ENCODE data around the gene HGF. TPM values are rescaled to one million over a fixed set of nuclear protein-coding genes. Genes with fewer than 3 reads are reported as not detected.

The HGF gene
- total RNA-seq, 1 donor from 2014 or later, result 6.6 TPM

DNA sequence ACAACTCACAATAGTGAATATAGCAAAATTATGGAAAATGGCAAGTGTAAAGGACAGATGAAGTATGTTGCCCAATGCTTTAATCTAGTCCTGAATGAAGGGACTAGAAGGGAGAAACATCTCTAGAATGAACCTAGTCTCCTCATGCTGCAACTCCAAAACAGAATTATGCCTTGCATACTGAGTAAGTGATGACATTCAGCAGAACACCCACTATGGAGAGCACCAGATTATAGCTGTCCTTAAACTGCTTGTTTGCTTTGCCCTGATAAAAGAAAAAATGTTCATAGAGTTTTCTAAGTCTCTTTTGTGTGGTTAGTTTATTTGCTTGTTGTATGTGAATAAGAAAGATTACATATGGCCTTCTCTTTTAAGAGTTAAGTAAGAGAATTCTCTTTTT lies 7.8 kb upstream of the HGF start:
- intact Hi-C loops (cut with DNase I), result no loop called here

DNA sequence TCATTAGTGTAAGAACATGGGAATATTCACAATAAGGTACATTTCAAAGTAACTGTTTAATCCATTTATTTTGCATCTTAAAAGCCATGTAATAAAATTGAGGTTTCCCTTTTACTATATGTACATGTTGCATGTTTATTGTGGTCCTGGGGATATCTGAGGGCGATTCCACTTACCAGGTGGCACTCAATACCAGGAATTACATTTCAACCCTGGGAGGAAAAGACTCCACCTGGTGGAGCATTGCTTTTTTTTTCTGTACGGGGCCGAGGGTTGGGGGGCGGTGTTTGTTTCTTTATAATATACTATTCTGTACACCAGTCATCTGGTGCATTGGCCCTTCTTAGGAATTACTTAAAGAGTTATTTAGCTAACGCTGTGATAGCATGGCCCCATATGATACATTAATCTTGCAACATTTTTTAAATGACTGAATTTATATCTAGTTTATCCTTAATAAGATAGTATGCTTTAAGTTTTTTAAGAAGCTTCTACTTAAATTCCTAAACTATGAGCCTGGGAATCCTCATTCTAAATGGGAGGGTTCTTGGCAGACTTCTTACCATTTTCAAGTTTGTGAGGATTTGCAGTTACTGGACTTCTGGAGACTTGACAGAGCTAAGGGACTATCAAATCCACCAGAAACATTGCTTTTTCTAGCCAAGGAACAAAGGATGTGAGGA lies 7.2 kb upstream of the HGF start:
- no peak for DNase-seq (ENCODE audit: low spot score)
- intact Hi-C loops (cut with DNase I), result no loop called here

More for the DNA sequence above, 7.8 kb upstream of the HGF start:
- DNase-seq (ENCODE audit: low spot score), result no peak

DNA sequence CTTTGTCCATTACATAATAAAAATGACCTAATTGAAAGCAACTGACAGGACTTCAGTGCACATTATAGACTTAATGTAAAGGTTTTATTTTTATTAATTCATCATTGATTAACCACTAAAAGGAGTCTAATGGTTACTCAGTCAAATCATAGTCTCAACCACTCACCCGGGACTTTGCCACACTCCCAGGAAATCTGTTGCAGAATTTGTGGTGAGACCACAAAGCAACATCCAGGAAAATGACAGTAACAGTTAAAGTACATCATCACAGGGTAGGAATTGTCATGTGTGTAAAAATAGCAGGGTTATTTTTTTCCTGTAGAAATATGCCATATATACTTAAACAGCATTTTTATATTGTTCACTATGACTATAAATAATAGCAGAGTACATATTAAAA lies 6.3 kb upstream of the HGF start:
- no peak for DNase-seq (ENCODE audit: low spot score)
- intact Hi-C loops (cut with DNase I), result no loop called here

DNA sequence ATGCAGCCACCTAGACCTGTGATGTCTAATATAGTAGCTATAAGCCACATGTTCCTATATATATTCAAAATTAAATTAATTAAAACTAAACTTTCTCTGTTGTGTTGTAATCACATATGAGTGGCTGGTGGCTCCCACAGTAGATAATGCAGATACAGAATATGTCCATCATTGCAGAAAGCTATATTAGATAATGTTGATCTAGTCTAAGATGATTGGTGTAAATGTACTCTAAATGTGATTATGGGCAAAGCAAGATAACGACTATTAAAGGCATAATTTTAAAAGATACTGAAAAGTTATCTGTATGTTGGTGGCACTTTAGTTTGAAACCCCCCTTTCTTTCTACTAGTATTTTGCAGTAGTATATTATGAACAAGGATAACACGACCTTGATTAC lies 5.7 kb upstream of the HGF start:
- intact Hi-C loops (cut with DNase I), result no loop called here

DNA sequence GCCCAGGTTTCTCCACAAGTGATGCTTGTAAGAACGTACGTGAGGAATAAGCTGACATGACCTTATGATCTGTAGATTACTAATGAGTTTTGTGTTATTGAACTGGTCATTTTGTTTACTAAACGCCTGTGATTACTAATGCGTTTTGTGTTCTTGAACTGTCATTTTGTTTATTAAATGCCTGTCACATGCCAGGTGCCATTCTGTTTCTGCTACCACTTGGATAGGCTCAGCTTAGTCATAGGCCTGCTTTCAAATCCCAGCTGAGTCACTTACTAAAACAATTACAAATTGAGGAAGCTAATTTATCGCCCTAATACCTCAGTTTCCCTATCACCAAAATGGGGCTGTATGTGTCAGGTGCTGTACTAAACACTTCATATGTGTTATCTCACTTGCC lies 4.7 kb upstream of the HGF start:
- intact Hi-C loops (cut with DNase I), result loop anchor here (5.0 kb wide), 1 partner anchor 272 kb away; no protein-coding TSS in a partner anchor
- DNase-seq (ENCODE audit: low spot score), result no peak

More for the DNA sequence above, 5.7 kb upstream of the HGF start:
- no peak for DNase-seq (ENCODE audit: low spot score)

DNA sequence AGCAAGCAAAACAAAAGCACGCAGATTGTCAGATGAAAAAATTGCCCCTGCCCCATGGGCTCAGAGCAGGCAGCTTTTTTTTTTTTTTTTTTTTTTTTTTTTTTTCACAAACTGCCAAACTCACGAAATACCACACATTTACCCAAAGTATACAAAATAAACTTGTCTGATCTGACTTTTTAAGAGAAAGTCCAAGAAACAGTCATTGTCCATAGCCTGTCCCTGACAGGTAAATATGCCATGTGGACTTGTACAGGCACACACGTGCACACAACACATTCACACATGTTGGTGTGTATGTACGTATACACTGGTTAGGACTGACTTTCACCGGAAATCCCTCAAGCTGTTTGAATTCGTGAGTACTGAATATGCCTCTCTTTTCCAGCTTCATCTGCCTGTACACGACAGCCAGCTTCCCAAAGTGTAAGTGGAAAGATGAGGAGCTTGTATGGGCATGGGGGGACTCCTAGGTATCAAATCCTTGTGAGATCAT lies 929 bp upstream of the HGF start:
- intact Hi-C loops (cut with DNase I), result loop anchor here (5.0 kb wide), 1 partner anchor 268 kb away; no protein-coding TSS in a partner anchor

DNA sequence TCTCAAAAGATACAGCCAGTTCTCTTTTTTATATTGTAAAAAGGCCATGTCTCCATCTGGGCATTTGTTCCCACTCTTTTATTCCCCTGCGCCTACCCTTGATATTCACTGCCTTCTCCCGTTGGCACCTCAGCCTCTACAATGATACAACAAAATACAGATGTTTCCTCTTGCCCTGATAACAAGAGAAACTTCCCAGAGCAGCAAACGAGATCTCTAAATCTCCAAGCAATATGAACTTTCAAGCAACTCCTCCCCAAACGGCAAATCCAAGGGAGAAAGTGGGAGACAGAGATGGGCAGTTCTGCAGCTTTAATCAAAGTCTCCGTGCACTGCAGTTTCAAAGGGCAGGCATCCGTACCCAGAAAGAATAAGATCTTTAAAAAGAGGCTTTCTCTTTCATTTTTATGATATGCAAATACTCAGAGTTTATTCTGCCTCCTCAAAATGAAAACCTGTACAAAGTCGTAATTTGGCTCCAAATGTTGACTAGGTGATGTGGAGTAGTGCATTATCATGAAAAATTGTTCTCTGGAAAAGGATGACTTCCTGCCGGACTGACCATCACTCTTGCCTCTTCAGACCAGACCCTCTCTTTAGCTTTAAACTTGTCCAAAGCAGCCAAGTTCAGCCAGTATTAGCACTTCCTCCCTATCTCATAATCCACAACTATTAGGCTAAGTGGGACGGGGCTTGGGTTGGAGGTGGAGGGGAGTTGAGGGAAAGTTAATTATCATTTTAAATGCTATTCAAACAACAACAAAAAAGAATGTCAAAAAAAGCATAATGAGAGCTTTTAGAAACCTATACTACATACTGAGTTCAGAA lies 682 bp downstream of the HGF start:
- DNase-seq (ENCODE audit: low spot score), result no peak
- intact Hi-C loops (cut with DNase I), result no loop called here

More for the DNA sequence above, 929 bp upstream of the HGF start:
- DNase-seq (ENCODE audit: low spot score), result no peak

DNA sequence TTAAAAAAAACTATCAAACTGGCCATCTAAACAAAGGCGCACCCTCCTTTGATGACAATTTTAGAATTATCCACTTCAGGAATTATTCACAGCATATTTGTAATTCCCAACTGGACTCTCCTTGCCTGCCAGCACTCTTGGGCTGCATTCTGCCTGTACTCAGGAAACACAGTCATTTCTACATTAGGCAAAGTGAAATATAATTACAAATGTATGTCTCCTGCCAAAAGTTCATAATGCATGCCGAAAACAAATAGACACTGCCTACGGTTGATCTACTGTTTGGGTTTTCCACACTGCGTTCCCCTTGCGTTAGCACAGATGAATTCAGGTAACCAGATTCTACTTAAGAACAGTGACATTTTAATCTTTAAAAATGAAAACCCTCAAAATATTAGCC lies 1.9 kb downstream of the HGF start:
- DNase-seq (ENCODE audit: low spot score), result no peak
- intact Hi-C loops (cut with DNase I), result no loop called here

DNA sequence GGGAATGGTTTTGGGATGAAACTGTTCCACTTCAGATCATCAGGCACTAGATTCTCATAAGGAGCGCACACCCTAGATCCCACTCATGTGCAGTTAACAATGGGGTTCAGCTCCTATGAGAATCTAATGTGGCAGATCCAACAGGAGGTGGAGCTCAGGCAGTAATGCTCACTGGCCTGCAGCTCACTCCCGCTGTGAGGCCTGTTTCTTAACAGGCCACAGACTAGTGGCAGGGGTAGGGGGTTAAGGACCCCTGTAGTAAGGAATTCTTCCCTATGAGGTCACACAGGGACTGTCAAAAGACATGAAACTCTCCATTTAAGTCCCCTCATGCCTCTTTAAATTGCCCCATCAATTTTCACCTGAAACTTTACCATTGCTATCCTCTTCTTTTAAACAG lies 8.0 kb downstream of the HGF start:
- DNase-seq (ENCODE audit: low spot score), result no peak
- intact Hi-C loops (cut with DNase I), result no loop called here

DNA sequence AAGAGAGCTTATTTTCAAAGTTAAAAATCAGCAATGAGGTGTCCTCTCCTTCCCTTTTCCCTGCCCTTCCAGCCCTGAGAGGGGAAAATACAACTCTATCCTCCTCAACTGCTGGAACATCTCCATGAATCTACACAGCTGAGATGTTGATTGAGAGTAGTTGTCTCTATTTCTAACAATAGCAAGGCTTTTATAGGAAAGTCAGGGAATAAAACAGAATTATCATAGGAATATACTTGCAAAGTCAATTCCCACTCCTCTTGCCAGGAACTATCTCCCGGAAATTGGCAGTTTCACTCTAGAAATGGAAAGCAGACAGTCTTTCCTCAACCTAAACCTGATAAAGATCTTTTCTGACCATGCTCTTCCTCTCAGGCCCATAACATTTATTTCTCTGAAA lies 8.8 kb downstream of the HGF start:
- intact Hi-C loops (cut with DNase I), result no loop called here
- no peak for DNase-seq (ENCODE audit: low spot score)

DNA sequence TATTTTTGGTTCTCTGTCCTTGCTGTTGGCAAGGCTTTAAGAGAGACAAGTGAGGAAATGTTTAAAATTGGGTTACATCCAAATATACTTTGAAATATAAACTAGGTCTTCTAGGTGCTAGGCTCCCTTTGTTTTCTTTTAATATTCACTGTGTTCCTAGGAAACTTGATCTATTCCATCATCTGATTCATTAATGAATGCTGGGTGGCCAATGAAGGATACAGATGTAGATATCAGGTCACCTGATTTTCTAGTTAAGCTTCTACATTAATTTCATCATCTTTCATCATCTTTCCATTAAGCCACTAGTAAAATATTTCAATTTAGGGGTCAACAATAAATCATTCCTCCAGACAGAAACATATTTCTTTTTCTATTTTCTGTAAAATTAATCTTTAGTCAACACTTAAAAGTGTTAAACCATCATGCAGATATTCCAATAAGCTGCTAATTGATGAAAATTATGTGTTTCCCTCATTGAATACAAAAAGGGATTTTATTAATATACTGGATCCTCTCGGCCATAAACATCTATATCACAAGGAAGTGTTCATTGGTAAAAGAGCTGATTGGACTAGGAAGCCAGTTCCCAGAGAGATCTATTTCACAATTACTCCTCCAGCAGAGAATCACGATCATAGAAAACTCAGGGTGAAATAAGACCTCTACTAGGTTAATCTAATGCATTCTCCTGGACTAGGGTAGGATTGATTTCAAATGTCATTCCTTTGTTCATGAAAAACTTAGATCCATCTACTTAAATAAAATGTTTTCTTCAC lies 14.7 kb downstream of the HGF start:
- DNase-seq (ENCODE audit: low spot score), result no peak
- intact Hi-C loops (cut with DNase I), result no loop called here

DNA sequence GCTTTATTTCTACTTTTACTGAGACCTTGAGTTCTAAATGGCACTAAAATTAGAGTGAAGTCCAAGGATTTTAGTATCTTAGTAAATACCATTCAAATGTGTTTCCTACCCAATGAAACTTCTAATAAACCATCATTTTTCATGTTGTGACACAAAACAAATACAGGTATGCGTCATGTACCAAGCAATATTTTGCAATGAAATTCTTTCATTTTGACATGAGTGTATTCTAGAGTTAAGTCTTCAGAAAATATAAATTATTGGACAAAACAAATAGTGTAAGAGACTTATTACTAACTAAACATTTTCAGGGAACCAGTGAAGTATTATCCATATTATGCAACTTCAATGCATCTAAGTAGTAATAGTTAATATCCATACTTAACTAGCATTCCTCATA lies 16.5 kb downstream of the HGF start:
- intact Hi-C loops (cut with DNase I), result no loop called here
- DNase-seq (ENCODE audit: low spot score), result no peak

DNA sequence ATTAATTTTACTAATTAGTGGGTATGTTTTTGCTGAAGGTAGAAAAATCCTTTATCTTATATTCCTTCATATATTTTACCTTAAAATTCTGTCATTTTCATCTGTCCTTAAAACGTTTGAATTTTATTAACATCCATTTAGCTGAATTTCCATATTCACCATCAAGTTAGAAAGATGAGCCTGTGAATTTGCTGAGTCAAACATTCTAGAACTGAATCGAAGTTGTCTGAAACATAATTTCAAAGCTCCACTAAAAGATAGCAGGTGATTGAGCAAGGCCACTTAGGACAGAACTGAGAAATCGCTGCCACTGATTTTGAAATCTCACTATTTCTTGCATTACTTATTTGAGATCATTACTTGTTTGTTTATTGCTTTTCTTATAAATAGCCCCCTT lies 17.5 kb downstream of the HGF start:
- intact Hi-C loops (cut with DNase I), result no loop called here
- no peak for DNase-seq (ENCODE audit: low spot score)

DNA sequence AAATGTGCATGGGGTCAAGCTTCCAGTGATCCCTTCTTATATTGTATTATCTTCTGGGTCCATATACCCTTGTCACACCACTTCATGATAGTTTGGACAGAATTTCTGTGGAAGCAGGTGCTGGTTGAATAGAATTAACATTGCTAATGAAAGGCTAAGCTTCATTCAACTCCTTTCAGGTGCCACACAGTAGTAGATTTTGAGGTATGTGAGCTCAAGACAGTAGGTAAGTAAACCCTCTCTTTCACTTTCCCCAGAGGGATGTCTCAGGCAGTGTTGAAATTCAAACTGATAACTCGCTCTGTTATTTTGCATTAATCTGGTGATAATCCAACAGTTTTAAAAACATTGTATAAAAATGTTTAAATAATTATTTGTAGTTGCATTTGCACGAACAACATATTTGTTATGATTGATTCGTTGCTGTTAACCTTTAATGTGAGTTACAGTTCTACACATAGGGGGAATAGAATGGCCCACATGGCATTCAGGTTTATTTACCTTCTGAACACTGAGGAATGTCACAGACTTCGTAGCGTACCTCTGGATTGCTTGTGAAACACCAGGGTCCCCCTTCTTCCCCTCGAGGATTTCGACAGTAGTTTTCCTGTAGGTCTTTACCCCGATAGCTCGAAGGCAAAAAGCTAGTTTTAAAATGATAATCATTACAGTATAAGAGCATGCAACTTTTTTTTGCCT lies 18.1 kb downstream of the HGF start:
- DNase-seq (ENCODE audit: low spot score), result no peak
- intact Hi-C loops (cut with DNase I), result no loop called here

DNA sequence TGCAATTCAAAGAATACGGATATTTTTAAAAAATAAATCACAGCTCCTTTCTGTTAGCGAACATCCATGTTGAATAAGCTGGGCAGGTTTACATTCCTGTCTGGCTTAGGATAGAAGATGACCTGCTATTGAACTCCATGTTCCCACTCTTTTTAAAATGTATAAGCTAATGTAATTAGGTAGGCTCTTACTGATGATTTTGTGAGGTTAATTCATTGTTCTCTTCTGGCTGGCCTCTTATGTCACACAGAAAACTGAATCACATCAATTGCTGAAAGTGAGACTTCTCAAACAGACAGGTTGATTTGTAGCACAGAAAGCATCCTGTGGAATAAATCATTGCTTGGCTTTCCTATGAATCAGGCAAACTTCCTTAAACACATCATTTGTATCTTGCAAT lies 24.2 kb downstream of the HGF start:
- no peak for DNase-seq (ENCODE audit: low spot score)
- intact Hi-C loops (cut with DNase I), result no loop called here

DNA sequence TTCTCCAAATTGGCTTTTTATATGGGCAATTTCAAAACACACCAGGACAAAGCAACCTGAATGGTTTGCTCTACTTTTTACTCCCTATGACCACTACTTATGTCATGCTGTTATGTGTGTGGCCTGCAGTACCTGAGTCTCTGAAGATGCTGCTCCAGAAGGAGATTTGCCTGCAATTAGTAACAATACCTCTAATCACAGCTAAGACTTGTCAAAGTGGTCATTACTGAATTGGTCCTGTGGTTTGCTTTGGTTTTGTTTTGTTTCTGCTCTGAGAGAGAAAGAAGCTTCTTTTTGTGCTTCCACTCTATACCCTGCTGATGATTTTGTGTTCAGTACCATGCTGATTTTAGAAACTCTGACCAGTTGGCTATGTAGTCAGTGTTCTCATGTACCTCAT lies 25.5 kb downstream of the HGF start:
- intact Hi-C loops (cut with DNase I), result no loop called here
- no peak for DNase-seq (ENCODE audit: low spot score)

DNA sequence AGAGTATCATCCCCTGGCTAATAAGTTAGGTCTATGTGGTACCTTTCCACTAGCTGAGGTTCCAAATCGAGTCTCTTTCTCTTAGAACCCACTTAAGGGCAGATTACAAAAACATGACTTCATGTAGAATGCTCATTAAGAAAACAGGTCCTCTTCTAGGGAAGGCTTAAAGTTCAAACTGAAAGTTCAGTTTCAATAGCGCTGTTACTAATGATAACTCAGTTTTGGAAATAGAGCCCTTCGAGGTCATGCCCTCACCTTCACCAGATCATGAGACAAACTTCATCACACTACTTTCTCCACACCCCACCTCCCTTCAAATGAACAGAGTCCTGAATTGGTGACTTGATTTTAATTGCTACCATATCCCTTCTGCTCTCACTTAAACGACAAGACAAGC lies 26.2 kb downstream of the HGF start:
- no peak for DNase-seq (ENCODE audit: low spot score)
- intact Hi-C loops (cut with DNase I), result no loop called here

DNA sequence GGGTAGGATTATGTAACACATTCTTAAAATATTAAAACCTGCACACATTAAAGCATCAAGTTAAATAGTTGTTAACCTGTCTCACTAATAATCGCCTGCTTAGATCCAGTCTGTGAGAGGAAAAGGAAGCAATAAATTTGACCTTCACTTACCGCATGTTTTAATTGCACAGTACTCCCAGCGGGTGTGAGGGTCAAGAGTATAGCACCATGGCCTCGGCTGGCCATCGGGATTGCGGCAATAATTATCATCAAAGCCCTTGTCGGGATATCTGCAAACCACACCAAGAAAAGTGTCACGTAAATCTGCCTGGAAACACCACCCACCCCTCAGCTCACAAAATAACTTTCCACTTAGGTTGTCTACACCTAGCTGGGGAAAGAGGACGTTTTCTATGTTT lies 26.6 kb downstream of the HGF start:
- DNase-seq (ENCODE audit: low spot score), result no peak
- intact Hi-C loops (cut with DNase I), result no loop called here

DNA sequence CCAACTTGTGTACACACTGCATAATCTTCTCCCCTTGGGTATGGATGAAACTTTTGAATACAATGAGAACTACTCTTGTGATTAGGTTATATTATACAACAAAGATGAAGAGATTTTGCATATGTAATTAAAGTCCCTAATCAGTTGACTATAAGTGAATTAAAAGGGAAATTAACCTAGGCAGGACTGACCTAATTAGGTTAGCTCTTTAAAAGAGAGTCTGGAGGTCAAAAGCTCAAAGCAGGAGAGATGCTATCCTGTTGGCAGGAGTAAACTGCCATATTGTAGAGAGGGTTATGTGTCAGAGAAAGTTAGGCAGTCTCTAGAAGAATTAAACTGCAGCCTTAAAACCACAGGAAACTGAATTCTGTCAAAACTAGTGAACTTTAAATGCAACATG lies 29.4 kb downstream of the HGF start:
- intact Hi-C loops (cut with DNase I), result no loop called here
- no peak for DNase-seq (ENCODE audit: low spot score)

DNA sequence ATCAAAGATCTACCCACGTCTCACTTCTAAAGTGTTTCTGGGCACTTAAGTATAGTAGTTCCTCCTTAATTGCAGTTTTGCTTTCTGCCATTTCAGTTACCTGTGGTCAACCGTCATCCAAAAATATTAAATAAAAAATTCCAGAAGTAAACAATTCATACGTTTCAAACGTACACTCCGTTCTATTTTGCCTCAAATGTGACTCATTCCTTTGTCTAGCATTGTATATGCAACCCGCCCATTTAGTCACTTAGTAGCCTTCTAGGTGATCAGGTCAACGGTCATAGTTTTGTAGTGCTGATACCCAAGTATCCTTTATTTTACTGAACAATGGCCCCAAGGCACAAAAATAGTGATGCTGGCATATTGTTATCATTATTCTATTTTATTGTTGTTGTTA lies 33.8 kb downstream of the HGF start:
- intact Hi-C loops (cut with DNase I), result no loop called here
- DNase-seq (ENCODE audit: low spot score), result no peak

Measured in cardiac septum (tissue), 1 donor.